SKM-1 (cell line): Measurements from ENCODE around the gene NELL1.

ENCODE experiments used
- DNase-seq: peaks from one replicate; lab custom pipeline; 2025; ENCODE audit not compliant: unreplicated experiment; lab: John Stamatoyannopoulos, UW

Gene NELL1

DNA sequence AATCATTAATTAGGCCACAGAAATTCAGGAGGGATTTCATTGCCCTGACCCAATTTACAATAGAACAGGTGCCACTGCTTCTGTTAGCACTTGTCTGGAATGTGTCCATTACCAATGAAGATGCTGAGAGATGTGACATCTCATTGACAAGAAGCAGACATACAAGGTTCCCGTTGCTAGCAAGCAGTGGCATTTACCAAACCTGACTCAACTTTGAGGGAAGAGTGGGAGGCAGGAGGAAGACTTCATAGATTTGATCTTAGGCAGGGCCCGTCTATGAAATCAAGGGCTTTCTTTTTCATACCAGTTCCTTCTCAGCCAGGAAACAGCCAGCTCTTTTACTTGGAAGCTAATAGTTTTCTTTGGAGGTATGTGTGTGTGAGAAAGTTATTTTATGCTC lies 280.2 kb downstream of the NELL1 start:
- no peak for DNase-seq

GRCh38 chr11:20962581-20962980 lies 293.2 kb downstream of the NELL1 start:
- DNase-seq: no peak

DNA sequence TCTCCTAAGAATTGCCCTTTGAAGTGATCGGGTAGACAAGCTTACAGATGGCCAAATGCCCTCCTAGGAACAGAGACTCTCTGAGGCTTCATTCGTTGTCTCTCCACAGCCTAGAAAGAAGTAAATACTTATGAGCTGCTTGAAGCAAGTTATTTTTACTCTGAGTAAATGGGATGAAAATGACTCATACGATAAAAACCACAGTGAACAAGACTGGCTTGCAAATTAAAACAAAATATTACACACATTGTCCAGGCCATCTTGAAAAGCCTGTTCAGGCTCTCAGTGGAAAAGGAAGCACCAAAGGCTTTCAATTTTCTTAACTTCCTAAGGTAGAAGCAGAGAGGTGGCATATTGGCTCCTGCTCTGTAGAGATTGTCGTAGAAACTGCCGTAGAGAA lies 294.2 kb downstream of the NELL1 start:
- no peak for DNase-seq

DNA sequence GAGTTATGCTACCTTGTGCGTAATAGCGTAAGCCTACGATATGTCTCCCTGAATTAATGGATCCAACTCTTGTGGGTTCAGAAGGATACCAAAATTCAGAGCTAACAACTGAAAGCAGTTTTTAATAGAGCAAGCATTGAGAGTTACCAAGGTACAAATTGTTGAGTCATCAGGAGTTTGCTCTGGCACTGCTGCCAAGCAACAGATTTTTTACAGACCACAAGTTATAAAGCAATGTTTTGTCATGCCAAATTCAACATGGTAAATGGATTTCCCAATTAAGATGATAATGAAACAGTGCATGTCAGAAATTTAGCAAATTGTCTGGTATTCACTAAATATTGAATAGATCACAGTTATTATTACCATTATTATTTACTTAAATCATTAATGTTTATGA lies 295.6 kb downstream of the NELL1 start:
- DNase-seq: no peak

DNA sequence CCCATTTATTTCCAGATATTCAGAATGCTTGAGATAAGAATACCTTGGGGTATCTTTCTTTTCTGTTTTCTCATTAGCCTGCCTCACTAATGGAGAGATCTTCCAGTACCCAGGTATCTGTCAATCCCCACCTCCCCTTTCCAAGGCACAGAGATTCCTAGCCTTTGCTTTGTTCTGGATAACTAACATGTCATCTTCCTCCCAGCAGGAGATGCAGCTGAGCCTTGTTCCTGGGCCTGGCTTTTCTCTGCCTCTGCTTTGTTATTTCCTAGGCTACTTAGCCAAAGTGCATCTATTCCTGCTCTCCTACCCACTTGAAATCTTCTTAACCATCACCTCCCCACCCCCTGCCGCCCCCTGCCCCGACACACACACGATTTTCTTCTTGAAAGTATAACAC lies 297.1 kb downstream of the NELL1 start:
- no peak for DNase-seq

GRCh38 chr11:20973940-20974559 lies 304.7 kb downstream of the NELL1 start:
- no peak for DNase-seq

- DNase-seq: no peak
Measured at GRCh38 chr11:20980736-20981135, 311.4 kb downstream of the NELL1 start.

DNA sequence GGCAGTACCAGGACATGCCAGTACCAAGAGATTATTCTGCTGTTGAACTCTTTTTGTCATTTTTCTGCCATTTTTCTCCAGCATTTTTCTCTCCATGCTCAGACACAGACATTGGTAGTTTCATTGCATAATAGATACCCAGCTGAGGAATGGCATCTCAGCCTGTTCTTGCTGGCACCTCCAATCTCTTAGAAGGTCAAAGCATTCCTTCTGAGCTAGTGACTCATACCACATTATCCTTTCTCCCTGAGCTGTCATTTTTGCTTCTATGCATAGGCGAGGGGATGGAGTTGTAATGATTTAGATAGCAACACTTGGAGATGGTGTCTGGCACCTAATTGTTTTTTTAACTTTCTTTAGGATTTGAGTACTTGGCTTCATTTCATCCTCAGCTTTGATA lies 321.1 kb downstream of the NELL1 start:
- no peak for DNase-seq

DNA sequence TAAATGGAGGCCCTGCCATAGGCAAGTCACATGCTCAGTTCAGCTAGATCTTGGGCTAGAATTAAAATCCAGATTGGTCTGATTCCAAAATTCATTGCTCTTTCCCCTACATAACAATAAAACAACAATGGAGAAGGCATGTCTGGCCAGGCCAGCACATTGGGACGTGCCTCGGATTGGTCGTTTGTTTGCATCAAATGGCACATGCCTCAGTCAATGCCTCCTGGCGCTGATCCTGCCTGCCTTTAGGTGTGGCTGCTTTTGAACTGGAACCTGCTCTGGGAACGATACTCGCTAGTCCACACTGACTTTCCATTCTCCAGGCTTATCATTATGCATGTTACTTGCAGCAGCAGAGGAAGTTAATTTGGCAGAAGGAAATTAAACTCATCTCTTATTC lies 322.1 kb downstream of the NELL1 start:
- DNase-seq: no peak

GRCh38 chr11:21007297-21007696 lies 337.9 kb downstream of the NELL1 start:
- DNase-seq: no peak

DNA sequence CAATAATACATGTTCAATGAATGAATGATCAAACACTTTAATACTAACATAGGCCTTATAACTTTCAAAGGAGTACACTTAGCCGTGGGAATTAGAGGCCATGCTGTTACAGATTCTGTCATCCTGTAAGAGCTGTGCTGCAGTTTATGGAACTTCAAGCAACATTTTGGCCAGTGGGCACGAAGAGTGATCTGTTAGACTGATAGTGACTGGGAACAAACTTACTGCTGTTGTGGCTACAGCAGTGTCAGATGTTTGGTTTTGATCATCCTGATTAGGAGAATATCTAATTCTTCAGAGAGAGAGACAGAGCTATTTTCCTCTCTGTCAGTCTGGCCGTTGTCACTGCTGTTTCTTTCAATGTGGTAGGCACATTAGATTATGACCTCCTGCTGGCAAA lies 348.9 kb downstream of the NELL1 start:
- DNase-seq: no peak

- no peak for DNase-seq
Measured at GRCh38 chr11:21026685-21027084, 357.3 kb downstream of the NELL1 start.

DNA sequence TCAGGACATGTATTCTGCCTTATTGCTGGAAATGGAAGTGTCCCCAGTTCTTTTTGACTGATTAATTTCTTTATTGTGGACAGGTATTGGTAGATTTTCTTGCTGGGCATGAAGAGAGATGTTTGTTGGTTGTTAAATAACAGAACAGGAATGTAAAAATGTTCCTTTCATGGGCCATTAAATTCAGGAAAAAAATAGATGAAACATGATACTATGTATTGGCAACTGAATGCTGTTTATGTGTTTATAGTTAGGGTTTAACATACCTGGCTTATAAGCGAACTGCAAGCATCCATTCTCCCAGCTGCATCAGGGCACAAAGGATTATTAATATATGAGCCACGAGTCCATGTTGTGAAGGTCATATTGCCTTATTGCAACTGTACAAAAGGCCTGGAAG lies 368.5 kb downstream of the NELL1 start:
- no peak for DNase-seq

DNA sequence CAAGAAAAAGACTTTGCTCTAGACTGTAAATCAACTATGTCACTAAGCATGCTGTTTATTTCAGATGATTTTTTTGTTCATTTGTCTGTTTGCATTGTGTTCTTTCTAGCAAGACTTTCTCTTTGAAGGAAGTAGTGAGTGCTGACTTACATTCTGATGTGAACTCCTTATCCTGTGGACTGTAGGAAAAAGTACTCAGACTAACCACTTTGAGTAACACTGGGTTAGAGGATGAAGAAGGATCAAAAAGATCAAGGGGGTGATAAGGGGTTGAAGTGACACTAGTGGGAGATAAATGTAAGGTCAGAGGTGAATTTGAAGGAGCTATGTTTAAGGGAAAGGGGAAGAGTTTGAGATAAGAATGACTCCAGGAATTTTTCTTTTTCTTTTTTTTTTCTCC lies 369.4 kb downstream of the NELL1 start:
- no peak for DNase-seq

DNA sequence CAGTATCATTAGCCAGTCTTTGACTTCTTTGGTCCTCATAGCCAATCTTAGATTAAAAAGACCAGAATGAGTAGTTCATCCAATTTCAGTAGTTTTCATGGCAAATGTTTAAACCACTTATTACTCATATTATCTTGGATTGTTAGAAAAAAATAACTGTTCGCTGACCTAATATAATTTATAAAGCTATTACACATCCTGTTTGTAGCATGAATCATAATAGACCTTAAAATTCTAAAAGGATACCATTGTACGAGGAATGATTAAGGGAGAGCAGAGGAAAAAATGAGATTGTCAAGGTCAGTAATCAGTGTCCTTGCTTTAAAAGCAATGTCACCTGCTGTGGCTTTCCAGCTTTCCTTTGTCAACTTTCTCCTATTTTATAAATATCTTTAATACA lies 371.2 kb downstream of the NELL1 start:
- DNase-seq: no peak

GRCh38 chr11:21048626-21049025 lies 379.2 kb downstream of the NELL1 start:
- DNase-seq: no peak

GRCh38 chr11:21053466-21053865 lies 384.1 kb downstream of the NELL1 start:
- no peak for DNase-seq

DNA sequence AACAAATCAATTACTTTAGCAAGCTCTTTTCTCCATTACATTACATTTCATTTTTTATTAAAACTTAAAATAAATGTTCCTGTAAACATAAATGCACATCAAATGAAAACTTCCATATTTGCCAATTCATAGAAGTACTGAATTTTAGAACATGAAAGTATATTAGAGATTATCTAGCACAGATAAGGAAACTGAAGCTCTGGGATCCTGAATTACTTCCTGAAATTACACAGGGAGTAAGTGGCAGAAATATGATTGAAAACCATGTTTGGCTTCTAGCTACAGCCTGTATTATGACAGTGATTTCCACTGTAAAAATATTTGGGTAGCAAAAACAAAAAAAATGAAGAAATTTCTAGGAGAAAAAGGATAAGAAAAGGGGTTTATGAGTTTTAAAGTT lies 387.3 kb downstream of the NELL1 start:
- no peak for DNase-seq

DNA sequence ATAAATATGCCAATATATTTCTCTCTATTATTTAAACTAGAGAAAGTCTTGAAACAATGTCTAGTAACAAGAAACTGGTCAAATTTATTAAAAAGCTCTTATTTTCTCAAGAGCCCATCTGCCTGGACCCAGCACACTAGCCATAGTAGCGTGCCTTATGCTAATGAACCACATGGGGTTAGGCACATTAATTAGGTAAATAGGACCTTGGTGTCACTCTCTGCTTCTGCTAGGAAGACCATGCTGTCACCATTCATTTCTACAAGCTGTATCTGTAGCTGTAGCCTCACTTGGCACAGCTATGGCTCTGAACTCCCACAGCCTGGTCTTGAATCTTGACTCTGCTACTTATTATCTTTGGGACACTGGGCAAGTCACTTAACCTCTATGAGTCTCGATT lies 390.5 kb downstream of the NELL1 start:
- no peak for DNase-seq

DNA sequence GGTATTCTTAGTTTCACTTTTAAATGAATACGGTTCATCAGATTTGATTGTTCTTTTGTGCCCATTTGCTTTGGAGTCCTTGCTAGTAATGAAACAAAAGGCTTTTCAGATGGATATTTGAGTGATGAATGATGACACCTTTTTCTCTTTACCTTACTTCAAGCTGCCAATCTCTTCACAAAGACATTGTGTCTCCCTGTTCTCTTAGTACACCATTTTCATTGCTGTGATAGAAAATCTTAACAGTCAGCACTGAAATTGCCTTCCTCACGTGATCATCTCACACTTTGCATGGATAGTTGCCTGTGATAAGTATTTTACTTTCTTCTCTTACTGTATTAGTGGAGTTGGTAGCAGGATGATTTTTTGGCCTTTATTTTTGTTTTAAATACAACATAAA lies 396.6 kb downstream of the NELL1 start:
- no peak for DNase-seq

- no peak for DNase-seq
Measured at GRCh38 chr11:21068886-21069285, 399.5 kb downstream of the NELL1 start.

- DNase-seq: no peak
Measured at GRCh38 chr11:21069909-21070308, 400.5 kb downstream of the NELL1 start.

GRCh38 chr11:21072558-21072957 lies 403.2 kb downstream of the NELL1 start:
- no peak for DNase-seq

DNA sequence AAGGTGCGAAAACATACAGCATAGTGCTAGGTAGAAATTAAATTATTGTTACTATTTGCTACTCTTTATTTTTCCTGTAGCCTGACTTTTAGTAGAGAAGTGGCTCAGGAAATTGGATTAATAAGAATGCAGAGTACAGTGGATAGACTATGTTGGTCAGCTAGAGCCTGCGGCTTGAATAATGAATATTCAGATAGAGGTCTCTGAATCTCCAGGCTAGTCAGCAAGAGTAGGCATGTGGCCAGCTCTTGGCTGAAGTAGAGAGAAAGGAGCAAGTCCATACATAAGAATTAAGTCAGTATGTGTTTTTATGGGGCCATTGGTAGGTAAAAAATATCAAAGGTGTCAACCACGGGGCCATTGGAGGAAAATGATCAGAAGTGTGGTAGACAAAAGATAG lies 413.5 kb downstream of the NELL1 start:
- DNase-seq: no peak
